LHCN-M2 (cell line): ENCODE results near the gene ANXA6. TPM values are rescaled to one million over a fixed set of nuclear protein-coding genes. Genes with fewer than 3 reads are reported as not detected.

Experiments
- DNase-seq: peaks from one replicate; pipeline ENCODE4 v3.0.0-alpha.2; 2012; ENCODE audit warnings: low read depth
- total RNA-seq: library from RNA; depleted of rRNA; stranded (reverse); fragments of >200 nt; gene quantifications from 2 replicates; pipeline ENCODE4 v1.2.3, GENCODE V29; 2014

The ANXA6 gene
- total RNA-seq, 1 experiment from 2014 or later: 795 TPM

- no peak for DNase-seq
Observed at GRCh38 chr5:151067632-151068432, 89.7 kb downstream of the ANXA6 start.

GRCh38 chr5:151066920-151067319 is 90.7 kb downstream of the ANXA6 start:
- DNase-seq: no peak

GRCh38 chr5:151065609-151066008 is 92.0 kb downstream of the ANXA6 start:
- DNase-seq: no peak

GRCh38 chr5:151064916-151065499 is 92.6 kb downstream of the ANXA6 start:
- DNase-seq: no peak

- peak; percentile 89 for DNase-seq
Observed at GRCh38 chr5:151063142-151063989, 94.2 kb downstream of the ANXA6 start.

GRCh38 chr5:151062405-151063141 is 95.0 kb downstream of the ANXA6 start:
- DNase-seq: no peak

- DNase-seq: no peak
Observed at GRCh38 chr5:151060742-151061141, 96.8 kb downstream of the ANXA6 start.

GRCh38 chr5:151058891-151059489 is 98.6 kb downstream of the ANXA6 start:
- no peak for DNase-seq

GRCh38 chr5:151058301-151058700 is 99.3 kb downstream of the ANXA6 start:
- no peak for DNase-seq

GRCh38 chr5:151056379-151057325 is 100.9 kb downstream of the ANXA6 start:
- DNase-seq: no peak

- no peak for DNase-seq
Observed at GRCh38 chr5:151055336-151055735, 102.2 kb downstream of the ANXA6 start.

- no peak for DNase-seq
Observed at GRCh38 chr5:151054709-151055108, 102.9 kb downstream of the ANXA6 start.

GRCh38 chr5:151053796-151054462 is 103.7 kb downstream of the ANXA6 start:
- DNase-seq: no peak

- no peak for DNase-seq
Observed at GRCh38 chr5:151052836-151053235, 104.7 kb downstream of the ANXA6 start.

- DNase-seq: no peak
Observed at GRCh38 chr5:151051931-151052608, 105.5 kb downstream of the ANXA6 start.

GRCh38 chr5:151051066-151051930 is 106.3 kb downstream of the ANXA6 start:
- peak; percentile 75 for DNase-seq
